HepG2 (cell line): ENCODE measurements around the gene NFE2. TPM values are rescaled to one million over a fixed set of nuclear protein-coding genes. Genes with fewer than 3 reads are reported as not detected.
A peak's percentile ranks its signal among the peaks of the same experiment; 100 is the strongest.

ENCODE experiments used
- AGO2 ChIP-seq: fragments of 200-400 bp; formaldehyde crosslinking; optimal IDR thresholded peaks from 2 replicates; pipeline ENCODE3; 2017; ENCODE audit warnings: mild to moderate bottlenecking, low read depth, low read length, moderate library complexity
- MYPOP ChIP-seq: sonication (generic); formaldehyde crosslinking; IDR thresholded peaks from 2 replicates; pipeline ENCODE4 v1.8.1; 2023; ENCODE audit warnings: mild to moderate bottlenecking, moderate library complexity, missing genetic modification reagents
- NFATC3 ChIP-seq: sonication (generic); formaldehyde crosslinking; IDR thresholded peaks from 2 replicates; pipeline ENCODE4 v1.5.1; 2020; ENCODE audit warnings: mild to moderate bottlenecking, missing genetic modification reagents
- NFIC ChIP-seq: IDR thresholded peaks from 2 replicates; pipeline ENCODE4 v1.6.1; 2012; ENCODE audit warnings: mild to moderate bottlenecking, low read length, inconsistent platforms
- NKX3-1 ChIP-seq: sonication (generic); formaldehyde crosslinking; IDR thresholded peaks from 2 replicates; pipeline ENCODE4 v1.5.0; 2020; ENCODE audit warnings: missing genetic modification reagents
- PATZ1 ChIP-seq: sonication (generic); formaldehyde crosslinking; IDR thresholded peaks from 2 replicates; pipeline ENCODE4 v1.4.0; 2020; ENCODE audit warnings: missing genetic modification reagents
- RFXAP ChIP-seq: sonication (generic); formaldehyde crosslinking; IDR thresholded peaks from 2 replicates; pipeline ENCODE4 v1.4.0; 2020; ENCODE audit warnings: missing genetic modification reagents, borderline replicate concordance
- ZNF260 ChIP-seq: sonication (generic); formaldehyde crosslinking; IDR thresholded peaks from 2 replicates; pipeline ENCODE4 v1.4.0; 2020; ENCODE audit warnings: missing genetic modification reagents, low read depth, mild to moderate bottlenecking, borderline replicate concordance
- ZNF367 ChIP-seq: sonication (generic); formaldehyde crosslinking; IDR thresholded peaks from 2 replicates; pipeline ENCODE4 v1.4.0; 2020; ENCODE audit warnings: missing genetic modification reagents, borderline replicate concordance
- ZNF510 ChIP-seq: sonication (generic); formaldehyde crosslinking; IDR thresholded peaks from 2 replicates; pipeline ENCODE4 v1.4.0; 2020; ENCODE audit warnings: low read depth, mild to moderate bottlenecking, missing genetic modification reagents
- ZNF670 ChIP-seq: sonication (generic); formaldehyde crosslinking; IDR thresholded peaks from 2 replicates; pipeline ENCODE4 v1.8.0; 2022; ENCODE audit warnings: mild to moderate bottlenecking, missing genetic modification reagents, borderline replicate concordance
- ZZZ3 ChIP-seq: sonication (generic); formaldehyde crosslinking; IDR thresholded peaks from 2 replicates; pipeline ENCODE4 v1.4.0; 2020; ENCODE audit warnings: missing genetic modification reagents, mild to moderate bottlenecking, borderline replicate concordance
- polyA plus RNA-seq, 8 experiments: library from polyadenylated mRNA; depleted of rRNA in 3 of 8; stranded (reverse) in 7 of 8; unstranded in 1 of 8; fragments of >200 nt; fragmentation: Illumina TruSeq in 4 of 8; extraction: Trizol in 4 of 8; gene quantifications; 2 replicates each; pipeline versions ENCODE4 v1.2.1 to v1.2.3, GENCODE V29; 2011 to 2016; ENCODE audit warnings: low read depth in 4 of 8, missing spikeins in 1 of 8, mixed read lengths in 1 of 8; ENCODE audit not compliant: insufficient read depth in 1 of 8
- total RNA-seq, 5 experiments: library from RNA; depleted of rRNA; stranded (reverse); fragments of >200 nt; fragmentation: Illumina TruSeq; extraction: Trizol; gene quantifications; 2 replicates each; pipeline ENCODE4 v1.2.3, GENCODE V29; 2016; ENCODE audit warnings: low read depth in 1 of 5
- TF ChIP-seq, protein P1 (sequence below), 2 experiments: fragments of 450-650 bp in 1 of 2; sonication (generic) in 1 of 2; formaldehyde crosslinking; IDR thresholded peaks; 2 replicates each; pipeline versions ENCODE4 v1.5.0 to v1.8.0; 2020 to 2022; ENCODE audit warnings: mild to moderate bottlenecking in 1 of 2, missing genetic modification reagents in 1 of 2
- TF ChIP-seq, protein P2 (sequence below): sonication (generic); formaldehyde crosslinking; IDR thresholded peaks from 2 replicates; pipeline ENCODE4 v1.5.0; 2020; ENCODE audit warnings: mild to moderate bottlenecking, missing genetic modification reagents
- TF ChIP-seq, protein P3 (sequence below): IDR thresholded peaks from 2 replicates; pipeline ENCODE4 v1.6.1; 2016; ENCODE audit warnings: missing biosample characterization, missing genetic modification reagents, low read depth
- TF ChIP-seq, protein P4 (sequence below): sonication (generic); formaldehyde crosslinking; IDR thresholded peaks from 2 replicates; pipeline ENCODE4 v1.5.0; 2020; ENCODE audit warnings: mild to moderate bottlenecking, low read depth, missing genetic modification reagents, borderline replicate concordance

NFE2 gene
- total and polyA plus RNA-seq, 2 of the 13 experiments (the other 11 are each of a cell fraction or from before 2014, with no cell fraction given): 4.5 to 7.8 TPM

DNA sequence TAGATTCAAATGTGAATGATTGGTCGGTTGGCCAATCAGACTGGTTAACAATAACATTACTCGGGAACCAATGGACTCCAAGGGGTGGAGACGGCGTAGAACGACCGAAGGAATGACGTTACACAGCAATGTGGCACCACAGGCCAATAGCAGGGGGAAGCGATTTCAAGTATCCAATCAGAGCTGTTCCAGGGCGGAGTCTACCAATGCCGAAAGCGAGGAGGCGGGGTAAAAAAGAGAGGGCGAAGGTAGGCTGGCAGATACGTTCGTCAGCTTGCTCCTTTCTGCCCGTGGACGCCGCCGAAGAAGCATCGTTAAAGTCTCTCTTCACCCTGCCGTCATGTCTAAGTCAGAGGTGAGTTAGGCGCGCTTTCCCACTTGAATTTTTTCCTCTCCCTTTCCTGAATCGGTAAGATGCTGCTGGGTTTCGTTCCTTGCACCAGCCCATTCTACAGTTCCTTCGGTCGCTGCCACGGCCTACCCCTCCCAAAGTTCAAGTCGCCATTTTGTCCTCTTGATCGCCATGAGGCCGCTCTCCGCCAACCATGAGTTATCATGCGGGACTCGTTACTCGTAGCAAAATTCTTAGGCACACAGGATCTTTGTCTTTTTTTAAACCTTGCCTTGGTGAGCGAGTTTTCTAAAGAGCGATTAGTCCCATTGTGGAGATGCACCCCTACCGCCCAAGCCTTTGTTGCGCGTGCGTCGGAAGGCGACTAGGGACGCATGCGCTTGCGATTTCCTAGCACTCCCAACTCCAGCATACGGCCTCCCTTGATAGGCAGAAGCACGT is 20.2 kb downstream of the NFE2 start, which contains the start of gene HNRNPA1 (continued):
- TF ChIP-seq AGO2: peak; percentile 83
- TF ChIP-seq RFXAP (CRISPR knock-in tag): peak; percentile 21; the same call in 1 of the 2 replicates
- TF ChIP-seq, protein P1, sequence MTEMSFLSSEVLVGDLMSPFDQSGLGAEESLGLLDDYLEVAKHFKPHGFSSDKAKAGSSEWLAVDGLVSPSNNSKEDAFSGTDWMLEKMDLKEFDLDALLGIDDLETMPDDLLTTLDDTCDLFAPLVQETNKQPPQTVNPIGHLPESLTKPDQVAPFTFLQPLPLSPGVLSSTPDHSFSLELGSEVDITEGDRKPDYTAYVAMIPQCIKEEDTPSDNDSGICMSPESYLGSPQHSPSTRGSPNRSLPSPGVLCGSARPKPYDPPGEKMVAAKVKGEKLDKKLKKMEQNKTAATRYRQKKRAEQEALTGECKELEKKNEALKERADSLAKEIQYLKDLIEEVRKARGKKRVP (CRISPR knock-in tag; IDR thresholded peaks at IDR 0.05): no peak
- TF ChIP-seq NFATC3 (CRISPR knock-in tag): no peak
- TF ChIP-seq ZNF260 (CRISPR knock-in tag): no peak
- TF ChIP-seq MYPOP (CRISPR knock-in tag): peak; percentile 83
- TF ChIP-seq NFIC: no peak
- TF ChIP-seq, protein P2, sequence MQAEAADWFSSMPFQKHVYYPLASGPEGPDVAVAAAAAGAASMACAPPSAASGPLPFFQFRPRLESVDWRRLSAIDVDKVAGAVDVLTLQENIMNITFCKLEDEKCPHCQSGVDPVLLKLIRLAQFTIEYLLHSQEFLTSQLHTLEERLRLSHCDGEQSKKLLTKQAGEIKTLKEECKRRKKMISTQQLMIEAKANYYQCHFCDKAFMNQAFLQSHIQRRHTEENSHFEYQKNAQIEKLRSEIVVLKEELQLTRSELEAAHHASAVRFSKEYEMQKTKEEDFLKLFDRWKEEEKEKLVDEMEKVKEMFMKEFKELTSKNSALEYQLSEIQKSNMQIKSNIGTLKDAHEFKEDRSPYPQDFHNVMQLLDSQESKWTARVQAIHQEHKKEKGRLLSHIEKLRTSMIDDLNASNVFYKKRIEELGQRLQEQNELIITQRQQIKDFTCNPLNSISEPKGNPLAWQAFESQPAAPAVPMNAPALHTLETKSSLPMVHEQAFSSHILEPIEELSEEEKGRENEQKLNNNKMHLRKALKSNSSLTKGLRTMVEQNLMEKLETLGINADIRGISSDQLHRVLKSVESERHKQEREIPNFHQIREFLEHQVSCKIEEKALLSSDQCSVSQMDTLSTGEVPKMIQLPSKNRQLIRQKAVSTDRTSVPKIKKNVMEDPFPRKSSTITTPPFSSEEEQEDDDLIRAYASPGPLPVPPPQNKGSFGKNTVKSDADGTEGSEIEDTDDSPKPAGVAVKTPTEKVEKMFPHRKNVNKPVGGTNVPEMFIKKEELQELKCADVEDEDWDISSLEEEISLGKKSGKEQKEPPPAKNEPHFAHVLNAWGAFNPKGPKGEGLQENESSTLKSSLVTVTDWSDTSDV (CRISPR knock-in tag): no peak
- TF ChIP-seq, protein P3, sequence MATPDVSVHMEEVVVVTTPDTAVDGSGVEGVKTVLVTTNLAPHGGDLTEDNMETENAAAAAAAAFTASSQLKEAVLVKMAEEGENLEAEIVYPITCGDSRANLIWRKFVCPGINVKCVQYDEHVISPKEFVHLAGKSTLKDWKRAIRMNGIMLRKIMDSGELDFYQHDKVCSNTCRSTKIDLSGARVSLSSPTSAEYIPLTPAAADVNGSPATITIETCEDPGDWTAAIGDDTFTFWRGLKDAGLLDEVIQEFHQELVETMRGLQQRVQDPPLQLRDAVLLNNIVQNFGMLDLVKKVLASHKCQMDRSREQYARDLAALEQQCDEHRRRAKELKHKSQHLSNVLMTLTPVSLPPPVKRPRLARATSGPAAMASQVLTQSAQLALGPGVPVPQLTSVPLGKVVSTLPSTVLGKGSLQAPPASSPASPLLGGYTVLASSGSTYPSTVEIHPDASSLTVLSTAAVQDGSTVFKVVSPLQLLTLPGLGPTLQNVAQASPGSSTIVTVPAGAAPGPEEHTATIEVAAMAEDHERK (CRISPR knock-in tag): no peak
- TF ChIP-seq, protein P4, sequence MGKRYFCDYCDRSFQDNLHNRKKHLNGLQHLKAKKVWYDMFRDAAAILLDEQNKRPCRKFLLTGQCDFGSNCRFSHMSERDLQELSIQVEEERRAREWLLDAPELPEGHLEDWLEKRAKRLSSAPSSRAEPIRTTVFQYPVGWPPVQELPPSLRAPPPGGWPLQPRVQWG (CRISPR knock-in tag): no peak
- peak; percentile 37 for TF ChIP-seq PATZ1
- no peak; the same call in 1 of the 2 replicates for TF ChIP-seq NKX3-1 (CRISPR knock-in tag)
- TF ChIP-seq ZNF670: peak; percentile 43; the same call in 1 of the 2 replicates
- no peak for TF ChIP-seq ZNF510 (CRISPR knock-in tag)
- TF ChIP-seq ZZZ3 (CRISPR knock-in tag): peak; percentile 51; the same call in 1 of the 2 replicates
- TF ChIP-seq ZNF367: 0 out of 2 replicates have a peak, but pooled peaks have one; percentile 54
